ENCODE measurements around the gene TXLNB. TPM values are rescaled to one million over a fixed set of nuclear protein-coding genes. Genes with fewer than 3 reads are reported as not detected.

The TXLNB gene
- total and polyA plus RNA-seq, 2 of the 4 experiments (the other 2 are of a cell fraction) = under 0.01 to 0.05 TPM

DNA sequence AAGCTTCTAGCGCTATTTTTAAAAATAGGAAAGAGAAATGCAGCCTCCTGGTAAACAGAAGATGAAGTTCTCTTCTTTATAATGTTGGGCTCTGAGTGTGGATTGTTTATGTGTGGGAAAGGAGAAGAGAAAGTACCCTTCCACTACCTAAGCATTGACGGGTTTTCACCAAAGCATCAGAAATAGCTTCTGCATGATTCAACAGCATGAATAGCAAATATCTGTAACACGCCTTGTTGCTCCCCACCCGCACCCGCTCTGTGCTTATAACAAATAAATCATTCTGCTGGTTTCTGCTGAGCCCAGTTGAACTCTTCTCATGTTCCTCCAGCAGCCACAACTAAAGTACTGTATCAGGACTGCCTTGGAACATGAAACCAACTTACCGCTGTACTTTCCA, 20.7 kb downstream of the TXLNB start:
- H3K79me1 ChIP-seq (ENCODE audit: low read depth in 1 of 2, low read length in 2 of 2) = no peaks in the 10 kb centered on the region
- H3K4me3 ChIP-seq (ENCODE audit: insufficient read depth, low read depth, low read length) = no peak overlapping the region
- no peak overlapping the region for H3K4me2 ChIP-seq (ENCODE audit: low read depth, low read length)
- no peaks in the 10 kb centered on the region for H3K9me3 ChIP-seq (ENCODE audit: control insufficient read depth, insufficient read depth, low read length)
- H3K56ac ChIP-seq (ENCODE audit: extremely low read depth, insufficient read depth, low read length) = no peak overlapping the region
- H4K20me1 ChIP-seq (ENCODE audit: insufficient read depth, low read length) = no peaks in the 10 kb centered on the region
- no peak for TF ChIP-seq RCOR1 (IDR thresholded peaks at IDR 0.05; ENCODE audit: insufficient replicate concordance, low read length)
- TF ChIP-seq POLR2A (IDR thresholded peaks at IDR 0.05; ENCODE audit: low read depth, low read length) = no peak
- TF ChIP-seq MAFK (IDR thresholded peaks at IDR 0.05; ENCODE audit: low read depth, low read length) = no peak
- TF ChIP-seq MXI1 (IDR thresholded peaks at IDR 0.05; ENCODE audit: borderline replicate concordance, low read depth, low read length) = no peak
- TF ChIP-seq RFX5 (IDR thresholded peaks at IDR 0.05; ENCODE audit: low read depth, low read length) = no peak
- TF ChIP-seq BHLHE40 (IDR thresholded peaks at IDR 0.05; ENCODE audit: low read depth, low read length) = no peak
- TF ChIP-seq, protein P1, sequence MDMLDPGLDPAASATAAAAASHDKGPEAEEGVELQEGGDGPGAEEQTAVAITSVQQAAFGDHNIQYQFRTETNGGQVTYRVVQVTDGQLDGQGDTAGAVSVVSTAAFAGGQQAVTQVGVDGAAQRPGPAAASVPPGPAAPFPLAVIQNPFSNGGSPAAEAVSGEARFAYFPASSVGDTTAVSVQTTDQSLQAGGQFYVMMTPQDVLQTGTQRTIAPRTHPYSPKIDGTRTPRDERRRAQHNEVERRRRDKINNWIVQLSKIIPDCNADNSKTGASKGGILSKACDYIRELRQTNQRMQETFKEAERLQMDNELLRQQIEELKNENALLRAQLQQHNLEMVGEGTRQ (IDR thresholded peaks at IDR 0.05; ENCODE audit: low read depth, low read length) = no peak
- no peak for TF ChIP-seq ELK1 (IDR thresholded peaks at IDR 0.05; ENCODE audit: borderline replicate concordance, low read depth, low read length)
- no peak for TF ChIP-seq FOS (IDR thresholded peaks at IDR 0.05; ENCODE audit: low read depth, low read length)
- TF ChIP-seq, protein P2, sequence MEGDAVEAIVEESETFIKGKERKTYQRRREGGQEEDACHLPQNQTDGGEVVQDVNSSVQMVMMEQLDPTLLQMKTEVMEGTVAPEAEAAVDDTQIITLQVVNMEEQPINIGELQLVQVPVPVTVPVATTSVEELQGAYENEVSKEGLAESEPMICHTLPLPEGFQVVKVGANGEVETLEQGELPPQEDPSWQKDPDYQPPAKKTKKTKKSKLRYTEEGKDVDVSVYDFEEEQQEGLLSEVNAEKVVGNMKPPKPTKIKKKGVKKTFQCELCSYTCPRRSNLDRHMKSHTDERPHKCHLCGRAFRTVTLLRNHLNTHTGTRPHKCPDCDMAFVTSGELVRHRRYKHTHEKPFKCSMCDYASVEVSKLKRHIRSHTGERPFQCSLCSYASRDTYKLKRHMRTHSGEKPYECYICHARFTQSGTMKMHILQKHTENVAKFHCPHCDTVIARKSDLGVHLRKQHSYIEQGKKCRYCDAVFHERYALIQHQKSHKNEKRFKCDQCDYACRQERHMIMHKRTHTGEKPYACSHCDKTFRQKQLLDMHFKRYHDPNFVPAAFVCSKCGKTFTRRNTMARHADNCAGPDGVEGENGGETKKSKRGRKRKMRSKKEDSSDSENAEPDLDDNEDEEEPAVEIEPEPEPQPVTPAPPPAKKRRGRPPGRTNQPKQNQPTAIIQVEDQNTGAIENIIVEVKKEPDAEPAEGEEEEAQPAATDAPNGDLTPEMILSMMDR (conservative IDR thresholded peaks at IDR 0.05; ENCODE audit: low read depth, low read length) = no peak
- TF ChIP-seq MAZ (IDR thresholded peaks at IDR 0.05; ENCODE audit: borderline replicate concordance, low read depth, low read length) = no peak
- no peak overlapping the region for H3K4ac ChIP-seq (ENCODE audit: low read depth, low read length)
- no peak overlapping the region for H2AFZ ChIP-seq (replicated peaks; ENCODE audit: low read length, poor library complexity)
- H2AK9ac ChIP-seq (replicated peaks; ENCODE audit: low read depth, low read length, poor library complexity) = no peak overlapping the region
- no peak overlapping the region for H3K9ac ChIP-seq (ENCODE audit: low read depth, low read length)
- ATAC-seq (ENCODE audit: low read depth) (peak; percentile 73), DNase-seq (peak; percentile 77)
- no peak overlapping the region for H2BK20ac ChIP-seq (ENCODE audit: low read depth, low read length)
- H3K27me3 ChIP-seq (ENCODE audit: control insufficient read depth, insufficient read depth, low read length) = no peaks in the 10 kb centered on the region
- intact Hi-C loops (cut with micrococcal nuclease) = no loop called here
- no peak overlapping the region for H3K14ac ChIP-seq (replicated peaks; ENCODE audit: low read depth, low read length)
- ChIA-PET CTCF (no interaction called here), POLR2A (ENCODE audit: unreplicated experiment) (no interaction called here)
- no TSS peak for BruUV-seq (replicated peaks)
- no peak overlapping the region for H2BK5ac ChIP-seq (ENCODE audit: low read depth, low read length, poor library complexity, severe bottlenecking)
- no peak overlapping the region for H2BK15ac ChIP-seq (ENCODE audit: low read depth, low read length)
- H3K36me3 ChIP-seq (ENCODE audit: control insufficient read depth, insufficient read depth, low read length) = no peaks in the 10 kb centered on the region
- no peak overlapping the region for H4K5ac ChIP-seq (ENCODE audit: low read depth, low read length)
- no peak overlapping the region for H4K8ac ChIP-seq (ENCODE audit: low read depth in 2 of 2, low read length in 2 of 2)
- no peak overlapping the region for H2BK120ac ChIP-seq (ENCODE audit: low read depth, low read length)
- in situ Hi-C loops (cut with MboI; ENCODE audit: low sequenced_read_pairs) = no loop called here
- 40% methylated on average over 1 of the region's 6 CpGs; no CpG with 5 or more reads in 1 of the 2 experiments for WGBS, 2 experiments (ENCODE audit: extremely low coverage in 2 of 2, insufficient read length in 1 of 2)
- H2AK5ac ChIP-seq (ENCODE audit: low read depth, low read length) = no peak overlapping the region
- dilution Hi-C loops (cut with HindIII; ENCODE audit: low sequenced_read_pairs, unreplicated experiment) = no loop called here
- no peak overlapping the region for H3K18ac ChIP-seq (ENCODE audit: low read depth, low read length)
- no peaks in the 10 kb centered on the region for H3K9me1 ChIP-seq (ENCODE audit: insufficient read depth, low read length)
- H3K27ac ChIP-seq (ENCODE audit: insufficient read depth, low read length) = no peak overlapping the region
- no peak overlapping the region for H4K91ac ChIP-seq (ENCODE audit: insufficient read depth, low read depth, low read length)
- H3K23ac ChIP-seq (ENCODE audit: low read depth, low read length) = no peak overlapping the region
- H3K4me1 ChIP-seq (ENCODE audit: control insufficient read depth, insufficient read depth, low read length) = no peaks in the 10 kb centered on the region
